GM21360 (cell line): ENCODE data around the gene SUMO2.

Experiments
- ATAC-seq: cut with Tn5 transposase; IDR thresholded peaks from one replicate; pipeline ENCODE4 v1.9.1; 2021; ENCODE audit warnings: mild to moderate bottlenecking, moderate library complexity; ENCODE audit not compliant: unreplicated experiment

Gene SUMO2

GRCh38 chr17:75124819-75125162 is 58.0 kb downstream of the SUMO2 start:
- ATAC-seq, result no peak

- no peak for ATAC-seq
These were observed 58.5 kb downstream of the SUMO2 start for GRCh38 chr17:75124041-75124818.

GRCh38 chr17:75118307-75118706 is 64.5 kb downstream of the SUMO2 start:
- ATAC-seq, result no peak

GRCh38 chr17:75116737-75117136 is 66.0 kb downstream of the SUMO2 start:
- ATAC-seq, result no peak
